Thyroid gland (tissue), 4 donors: ENCODE measurements around the gene WWC2. TPM values are rescaled to one million over a fixed set of nuclear protein-coding genes. Genes with fewer than 3 reads are reported as not detected.
A peak's percentile ranks its signal among the peaks of the same experiment; 100 is the strongest.

Source experiments
- DNase-seq, 2 donors: peaks; one replicate each; pipeline ENCODE4 v3.0.0-alpha.2; 2019
- H3K27ac ChIP-seq, 3 donors: fragments of 200-600 bp; sonication (generic); 1 replicate in 2 of 3; 2 replicates in 1 of 3; pipeline ENCODE4 v1.5.1; 2016 to 2019; ENCODE audit warnings: mild to moderate bottlenecking in 1 of 3, moderate library complexity in 1 of 3
- H3K27me3 ChIP-seq: fragments of 200-600 bp; sonication (generic); one replicate; pipeline ENCODE4 v1.5.1; 2019
- H3K36me3 ChIP-seq, 2 donors: fragments of 200-600 bp; sonication (generic); one replicate each; pipeline ENCODE4 v1.5.1; 2016 to 2019
- H3K4me1 ChIP-seq, 2 donors: fragments of 200-600 bp; sonication (generic); one replicate each; pipeline ENCODE4 v1.5.1; 2017 to 2019
- H3K4me3 ChIP-seq, 3 donors: fragments of 200-600 bp; sonication (generic); replicated peaks in 1 of 3; 1 replicate in 2 of 3; 2 replicates in 1 of 3; pipeline ENCODE4 v1.5.1; 2016; ENCODE audit warnings: mild to moderate bottlenecking in 1 of 3
- H3K9me3 ChIP-seq: fragments of 200-600 bp; sonication (generic); one replicate; pipeline ENCODE4 v1.5.1; 2017
- CTCF ChIP-seq, 6 experiments: fragments of 200-600 bp in 3 of 6; fragments of 450-650 bp in 3 of 6; sonication (generic) in 3 of 6; IDR thresholded peaks; one replicate each; pipeline ENCODE4 v1.5.1; 2016 to 2019; ENCODE audit warnings: antibody characterized with exemption in 6 of 6, mild to moderate bottlenecking in 2 of 6, inconsistent platforms in 1 of 6, moderate library complexity in 1 of 6
- POLR2A ChIP-seq, 2 donors: fragments of 450-650 bp; IDR thresholded peaks; one replicate each; pipeline ENCODE4 v1.6.1; 2017; ENCODE audit warnings: antibody characterized with exemption in 2 of 2, mild to moderate bottlenecking in 2 of 2, moderate library complexity in 1 of 2
- WGBS, 2 donors: methylation state at CpG; one replicate each; pipeline ENCODE4 v1.1.5; 2017; 5-methylcytosine and 5-hydroxymethylcytosine counted together
- intact Hi-C: fragments of 100-400 bp; cut with DNase I; formaldehyde crosslinking; loops from one replicate; pipeline ENCODE4 v1.15.1; 2023
- total RNA-seq, 4 donors: library from RNA; depleted of rRNA; stranded (reverse); fragments of >200 nt; gene quantifications; one replicate each; pipeline ENCODE4 v1.2.3, GENCODE V29; 2016

WWC2 gene
- total RNA-seq, 4 donors from 2014 or later = 44.6 to 87.4 (median 53.5) TPM

DNA sequence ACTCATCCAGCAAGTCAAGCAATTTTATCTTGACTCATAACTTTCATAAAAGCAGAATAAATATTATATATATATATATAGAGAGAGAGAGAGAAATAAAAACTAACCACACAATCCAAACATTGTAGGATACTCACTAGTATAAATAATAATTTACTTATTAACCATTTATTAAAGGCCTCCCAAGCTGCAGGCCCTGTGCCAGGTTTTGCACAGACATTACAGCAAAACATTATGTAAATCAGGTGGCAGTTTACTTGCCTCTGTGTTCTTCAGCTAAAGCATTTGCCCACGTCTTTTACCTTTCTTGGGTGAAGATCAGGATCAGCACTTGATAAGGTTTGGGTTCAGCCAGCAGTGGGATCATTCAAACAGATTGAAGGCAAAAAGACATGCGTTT, 145.4 kb downstream of the WWC2 start:
- H3K27ac ChIP-seq = no peak overlapping the region
- no peaks in the 10 kb centered on the region for H3K9me3 ChIP-seq
- TF ChIP-seq CTCF (IDR thresholded peaks at IDR 0.05) = no peak
- no peak for TF ChIP-seq POLR2A (IDR thresholded peaks at IDR 0.05)
- H3K36me3 ChIP-seq = peaks cover 6 to 12% of the 10 kb centered on the region in 2 donors
- no peak for DNase-seq
- intact Hi-C loops = no loop called here
- H3K27me3 ChIP-seq = no peaks in the 10 kb centered on the region
- WGBS, 2 donors = 88 to 97% methylated on average over 2 of the region's 2 CpGs
- no peaks in the 10 kb centered on the region for H3K4me1 ChIP-seq
- H3K4me3 ChIP-seq = no peak overlapping the region

DNA sequence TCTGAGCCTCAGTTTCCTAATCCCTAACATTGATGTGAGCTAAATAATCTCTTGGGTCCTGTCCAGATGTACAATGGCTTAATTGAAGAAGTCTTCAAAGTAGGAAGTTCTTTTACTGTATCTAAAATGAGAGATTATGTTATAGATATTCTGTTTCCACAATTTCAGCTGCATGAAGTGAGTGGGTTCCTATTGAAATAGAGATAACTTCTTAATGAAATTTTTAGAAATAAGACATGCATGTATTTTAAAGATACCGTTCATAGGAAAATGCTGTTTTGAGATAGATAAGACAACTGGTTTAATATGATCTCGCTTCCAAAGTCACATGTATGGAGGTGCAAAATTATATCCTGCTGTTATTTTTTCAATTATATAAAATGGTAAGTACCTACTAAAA, 149.1 kb downstream of the WWC2 start:
- WGBS, 2 donors = 94 to 96% methylated on average over 2 of the region's 2 CpGs
- no peak for TF ChIP-seq POLR2A (IDR thresholded peaks at IDR 0.05)
- no peak for TF ChIP-seq CTCF (IDR thresholded peaks at IDR 0.05)
- intact Hi-C loops = no loop called here
- Histone ChIP-seq H3K4me1 (no peaks in the 10 kb centered on the region), H3K36me3 (peaks cover 5 to 7% of the 10 kb centered on the region in 2 donors), H3K27me3 (no peaks in the 10 kb centered on the region), H3K4me3 (no peak overlapping the region), H3K27ac (no peak overlapping the region), H3K9me3 (no peaks in the 10 kb centered on the region)
- DNase-seq = no peak

GRCh38 chr4:183249854-183250253, 150.8 kb downstream of the WWC2 start:
- Histone ChIP-seq H3K27ac (no peak overlapping the region), H3K27me3 (no peaks in the 10 kb centered on the region), H3K4me3 (no peak overlapping the region), H3K9me3 (no peaks in the 10 kb centered on the region), H3K4me1 (no peaks in the 10 kb centered on the region), H3K36me3 (peaks cover 11 to 14% of the 10 kb centered on the region in 2 donors)
- intact Hi-C loops = loop anchor here (2.0 kb wide), 1 partner anchor 33 kb away; no protein-coding TSS in a partner anchor
- WGBS, 2 donors = 53 to 56% methylated on average over 2 of the region's 2 CpGs
- peak; percentile 41 to 49 for DNase-seq
- TF ChIP-seq CTCF (IDR thresholded peaks at IDR 0.05) = peak in 4 of 6 experiments; percentile 42 to 57 (median 50)
- no peak for TF ChIP-seq POLR2A (IDR thresholded peaks at IDR 0.05)

- Histone ChIP-seq H3K27me3 (no peaks in the 10 kb centered on the region), H3K36me3 (peaks cover 10 to 14% of the 10 kb centered on the region in 2 donors), H3K4me1 (no peaks in the 10 kb centered on the region), H3K27ac (no peak overlapping the region), H3K4me3 (no peak overlapping the region), H3K9me3 (no peaks in the 10 kb centered on the region)
- intact Hi-C loops = loop anchor here (2.0 kb wide), 1 partner anchor 34 kb away; no protein-coding TSS in a partner anchor
- DNase-seq = no peak
- no peak for TF ChIP-seq POLR2A (IDR thresholded peaks at IDR 0.05)
- TF ChIP-seq CTCF (IDR thresholded peaks at IDR 0.05) = no peak
- WGBS, 2 donors = 95 to 99% methylated on average over 2 of the region's 2 CpGs
Observed at GRCh38 chr4:183250831-183251230, 151.8 kb downstream of the WWC2 start.

DNA sequence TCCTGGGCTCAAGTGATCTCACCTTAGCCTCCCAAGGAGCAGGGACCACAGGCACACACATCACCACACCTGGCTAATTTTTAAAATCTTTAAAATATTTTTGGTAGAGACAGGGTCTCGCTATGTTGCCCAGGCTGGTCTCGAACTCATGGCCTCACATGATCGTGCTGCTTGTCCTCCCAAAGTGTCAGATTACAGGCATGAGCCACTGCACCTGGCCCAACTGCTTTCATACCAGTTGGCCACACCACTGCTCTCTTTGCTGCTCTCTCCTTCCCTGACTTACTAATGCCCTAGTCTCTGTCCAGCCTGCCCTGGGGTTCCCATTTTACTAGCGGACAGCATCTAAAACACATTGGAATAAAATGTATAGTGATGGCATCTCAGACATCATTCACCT, 153.9 kb downstream of the WWC2 start:
- WGBS, 2 donors = 88 to 89% methylated on average over 4 of the region's 4 CpGs
- no peak overlapping the region for H3K27ac ChIP-seq
- H3K27me3 ChIP-seq = no peaks in the 10 kb centered on the region
- H3K9me3 ChIP-seq = no peaks in the 10 kb centered on the region
- no peak for DNase-seq
- H3K4me3 ChIP-seq = no peak overlapping the region
- peaks cover 9 to 14% of the 10 kb centered on the region in 2 donors for H3K36me3 ChIP-seq
- TF ChIP-seq CTCF (IDR thresholded peaks at IDR 0.05) (no peak), POLR2A (IDR thresholded peaks at IDR 0.05) (no peak)
- intact Hi-C loops = no loop called here
- no peaks in the 10 kb centered on the region for H3K4me1 ChIP-seq
